Esophagus muscularis mucosa (tissue), 4 donors: ENCODE results near the gene IL23R. TPM values are rescaled to one million over a fixed set of nuclear protein-coding genes. Genes with fewer than 3 reads are reported as not detected.

Source experiments
- DNase-seq: peaks from one replicate; pipeline ENCODE4 v3.0.0-alpha.2; 2017; ENCODE audit errors: extremely low spot score
- H3K27ac ChIP-seq, 4 donors: fragments of 200-600 bp; sonication (generic); replicated peaks in 1 of 4; 1 replicate in 3 of 4; 2 replicates in 1 of 4; pipeline ENCODE4 v1.5.1; 2016 to 2019; ENCODE audit warnings: mild to moderate bottlenecking in 1 of 4
- H3K27me3 ChIP-seq, 4 donors: fragments of 200-600 bp; sonication (generic); one replicate each; pipeline versions ENCODE4 v1.5.1 to v1.6.0; 2016 to 2019
- H3K36me3 ChIP-seq, 4 donors: fragments of 200-600 bp; sonication (generic); one replicate each; pipeline ENCODE4 v1.5.1; 2016 to 2019
- H3K4me1 ChIP-seq, 4 donors: fragments of 200-600 bp; sonication (generic); one replicate each; pipeline ENCODE4 v1.5.1; 2016 to 2019
- H3K4me3 ChIP-seq, 4 donors: fragments of 200-600 bp; sonication (generic); 1 replicate in 2 of 4; 2 replicates in 2 of 4; pipeline ENCODE4 v1.5.1; 2016 to 2019; ENCODE audit warnings: mild to moderate bottlenecking in 4 of 4, moderate library complexity in 1 of 4
- H3K9me3 ChIP-seq, 4 donors: fragments of 200-600 bp; sonication (generic); 1 replicate in 3 of 4; 2 replicates in 1 of 4; pipeline ENCODE4 v1.5.1; 2016 to 2019
- EP300 ChIP-seq: sonication (generic); formaldehyde crosslinking; IDR thresholded peaks from one replicate; pipeline ENCODE4 v1.6.1; 2017; ENCODE audit warnings: antibody characterized with exemption
- POLR2A ChIP-seq: fragments of 450-650 bp; IDR thresholded peaks from one replicate; pipeline ENCODE4 v1.6.1; 2017; ENCODE audit warnings: antibody characterized with exemption, moderate library complexity, mild to moderate bottlenecking, low read depth
- POLR2AphosphoS5 ChIP-seq, 2 donors: sonication (generic); formaldehyde crosslinking; IDR thresholded peaks; one replicate each; pipeline ENCODE4 v1.6.1; 2017; ENCODE audit warnings: antibody characterized with exemption in 2 of 2
- WGBS: methylation state at CpG from one replicate; pipeline ENCODE4 v1.1.5; 2018; 5-methylcytosine and 5-hydroxymethylcytosine counted together
- intact Hi-C: fragments of 100-400 bp; cut with DNase I; formaldehyde crosslinking; loops from one replicate; pipeline ENCODE4 v1.15.1; 2023
- total RNA-seq, 4 donors: library from RNA; depleted of rRNA; stranded (reverse); fragments of >200 nt; gene quantifications; one replicate each; pipeline versions ENCODE4 v1.1.0 to v1.2.1, GENCODE V29; 2016
- TF ChIP-seq, protein P1 (sequence below), 3 experiments: fragments of 200-600 bp in 2 of 3; fragments of 450-650 bp in 1 of 3; sonication (generic) in 2 of 3; IDR thresholded peaks; one replicate each; pipeline ENCODE4 v1.5.1; 2017 to 2019; ENCODE audit warnings: antibody characterized with exemption in 3 of 3, mild to moderate bottlenecking in 2 of 3, moderate library complexity in 1 of 3

The IL23R gene
- total RNA-seq, 4 donors from 2014 or later: not detected

DNA sequence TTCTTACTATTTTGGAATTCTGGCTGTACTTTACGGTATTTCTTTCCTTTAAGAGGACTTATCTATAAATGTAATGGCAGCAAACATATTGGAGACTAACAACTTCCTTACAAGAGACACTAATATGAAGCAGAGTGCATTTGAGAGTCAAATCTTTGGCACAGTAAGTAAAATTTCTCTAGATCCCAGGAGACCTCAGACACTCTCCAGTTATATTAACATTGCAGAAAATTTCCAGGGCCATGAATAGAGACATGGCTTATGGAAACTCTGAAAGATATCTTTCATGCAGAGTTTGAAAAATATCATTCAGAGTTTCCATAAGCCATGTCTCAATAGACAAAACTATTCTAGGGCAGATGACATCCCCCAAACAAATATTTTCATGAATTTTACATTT lies 51.2 kb downstream of the IL23R start:
- Histone ChIP-seq H3K4me3 (no peak overlapping the region), H3K4me1 (no peaks in the 10 kb centered on the region), H3K27ac (no peak overlapping the region), H3K9me3 (no peaks in the 10 kb centered on the region), H3K36me3 (no peaks in the 10 kb centered on the region), H3K27me3 (no peaks in the 10 kb centered on the region)
- TF ChIP-seq POLR2A: no peak
- TF ChIP-seq, protein P1, sequence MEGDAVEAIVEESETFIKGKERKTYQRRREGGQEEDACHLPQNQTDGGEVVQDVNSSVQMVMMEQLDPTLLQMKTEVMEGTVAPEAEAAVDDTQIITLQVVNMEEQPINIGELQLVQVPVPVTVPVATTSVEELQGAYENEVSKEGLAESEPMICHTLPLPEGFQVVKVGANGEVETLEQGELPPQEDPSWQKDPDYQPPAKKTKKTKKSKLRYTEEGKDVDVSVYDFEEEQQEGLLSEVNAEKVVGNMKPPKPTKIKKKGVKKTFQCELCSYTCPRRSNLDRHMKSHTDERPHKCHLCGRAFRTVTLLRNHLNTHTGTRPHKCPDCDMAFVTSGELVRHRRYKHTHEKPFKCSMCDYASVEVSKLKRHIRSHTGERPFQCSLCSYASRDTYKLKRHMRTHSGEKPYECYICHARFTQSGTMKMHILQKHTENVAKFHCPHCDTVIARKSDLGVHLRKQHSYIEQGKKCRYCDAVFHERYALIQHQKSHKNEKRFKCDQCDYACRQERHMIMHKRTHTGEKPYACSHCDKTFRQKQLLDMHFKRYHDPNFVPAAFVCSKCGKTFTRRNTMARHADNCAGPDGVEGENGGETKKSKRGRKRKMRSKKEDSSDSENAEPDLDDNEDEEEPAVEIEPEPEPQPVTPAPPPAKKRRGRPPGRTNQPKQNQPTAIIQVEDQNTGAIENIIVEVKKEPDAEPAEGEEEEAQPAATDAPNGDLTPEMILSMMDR (IDR thresholded peaks at IDR 0.05): no peak
- no peak for TF ChIP-seq EP300
- no peak for TF ChIP-seq POLR2AphosphoS5 (IDR thresholded peaks at IDR 0.05)
- DNase-seq: no peak
- WGBS: 26% methylated on average over 1 of the region's 1 CpG
- intact Hi-C loops: loop anchor here (10.0 kb wide), 1 partner anchor 453 kb away; no protein-coding TSS in a partner anchor

DNA sequence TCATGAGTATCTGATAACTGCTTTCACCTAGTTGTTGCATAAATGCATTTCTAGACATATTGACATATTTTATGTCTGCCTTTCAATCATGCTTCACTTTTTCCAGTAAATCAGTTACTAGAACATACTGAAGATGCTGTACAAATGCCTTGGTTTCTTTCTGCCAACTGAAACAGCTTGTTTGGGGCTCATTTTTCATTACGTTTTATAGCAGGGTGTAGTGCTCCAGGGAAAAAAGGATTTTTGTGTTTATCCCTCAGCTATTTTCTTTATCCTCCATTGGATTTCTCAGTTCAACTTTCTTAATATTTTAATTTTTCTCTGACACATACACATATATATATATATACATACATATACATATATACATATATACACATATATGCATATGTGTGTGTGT lies 51.7 kb downstream of the IL23R start:
- Histone ChIP-seq H3K4me3 (no peak overlapping the region), H3K4me1 (no peaks in the 10 kb centered on the region), H3K27ac (no peak overlapping the region), H3K9me3 (no peaks in the 10 kb centered on the region), H3K27me3 (no peaks in the 10 kb centered on the region), H3K36me3 (no peaks in the 10 kb centered on the region)
- DNase-seq: no peak
- 63% methylated on average over 1 of the region's 1 CpG for WGBS
- intact Hi-C loops: loop anchor here (10.0 kb wide), 1 partner anchor 453 kb away; no protein-coding TSS in a partner anchor
- TF ChIP-seq, protein P1 (IDR thresholded peaks at IDR 0.05): no peak
- TF ChIP-seq POLR2A: no peak
- no peak for TF ChIP-seq EP300

GRCh38 chr1:67224856-67225255 lies 58.6 kb downstream of the IL23R start:
- Histone ChIP-seq H3K9me3 (no peaks in the 10 kb centered on the region), H3K36me3 (no peaks in the 10 kb centered on the region), H3K4me3 (no peak overlapping the region), H3K4me1 (peaks cover 0 to 8% (median 0%) of the 10 kb centered on the region in 4 donors), H3K27me3 (no peaks in the 10 kb centered on the region), H3K27ac (no peak overlapping the region)
- TF ChIP-seq POLR2A (no peak), EP300 (no peak), POLR2AphosphoS5 (IDR thresholded peaks at IDR 0.05) (no peak)
- TF ChIP-seq, protein P1 (IDR thresholded peaks at IDR 0.05): no peak
- intact Hi-C loops: no loop called here
- 72% methylated on average over 2 of the region's 2 CpGs for WGBS
- no peak for DNase-seq

DNA sequence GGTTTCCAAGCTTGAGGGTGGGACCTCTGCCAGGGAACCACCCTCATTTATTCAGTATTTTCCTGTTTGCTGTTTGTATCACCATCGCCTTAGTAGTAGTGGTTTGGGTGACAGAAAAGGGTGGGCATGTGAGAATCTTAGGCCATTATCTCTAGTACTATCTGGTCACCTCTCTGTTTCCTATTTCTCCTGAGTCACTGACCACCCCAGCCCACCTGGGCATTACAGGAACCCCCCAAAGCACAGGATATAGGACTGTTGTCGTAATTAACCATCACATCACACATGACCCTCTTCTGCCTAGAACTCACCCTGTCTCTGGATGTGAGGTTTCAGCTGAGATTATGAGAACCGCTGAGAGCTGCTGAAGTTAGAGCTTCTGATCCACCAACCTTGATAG lies 60.4 kb downstream of the IL23R start:
- intact Hi-C loops: no loop called here
- no peaks in the 10 kb centered on the region for H3K36me3 ChIP-seq
- H3K27ac ChIP-seq: no peak overlapping the region
- no peak overlapping the region for H3K4me3 ChIP-seq
- H3K4me1 ChIP-seq: peaks cover 0 to 8% (median 0%) of the 10 kb centered on the region in 4 donors
- 92% methylated on average over 3 of the region's 3 CpGs for WGBS
- H3K27me3 ChIP-seq: no peaks in the 10 kb centered on the region
- no peaks in the 10 kb centered on the region for H3K9me3 ChIP-seq
- no peak for DNase-seq
- TF ChIP-seq EP300 (no peak), POLR2AphosphoS5 (IDR thresholded peaks at IDR 0.05) (no peak), POLR2A (no peak)
- TF ChIP-seq, protein P1 (IDR thresholded peaks at IDR 0.05): no peak

- Histone ChIP-seq H3K4me3 (no peak overlapping the region), H3K4me1 (peaks cover 0 to 8% (median 0%) of the 10 kb centered on the region in 4 donors), H3K9me3 (no peaks in the 10 kb centered on the region), H3K36me3 (no peaks in the 10 kb centered on the region), H3K27ac (no peak overlapping the region), H3K27me3 (no peaks in the 10 kb centered on the region)
- 93% methylated on average over 1 of the region's 1 CpG for WGBS
- intact Hi-C loops: no loop called here
- no peak for TF ChIP-seq POLR2AphosphoS5 (IDR thresholded peaks at IDR 0.05)
- TF ChIP-seq, protein P1 (IDR thresholded peaks at IDR 0.05): no peak
- TF ChIP-seq EP300: no peak
- no peak for TF ChIP-seq POLR2A
- no peak for DNase-seq
Measured at GRCh38 chr1:67227196-67227595, 60.9 kb downstream of the IL23R start.
